Dendritic cell treated with granulocyte-macrophage colony-stimulating factor and Interleukin-4, amounts not matched to agents 40 ng/mL and 50 ng/mL, for 4 days (primary cell): ENCODE data around the gene DVL2.

Experiments used
- H3K27ac Mint-ChIP-seq: one replicate; pipeline ENCODE4 v1.8.0; 2022; ENCODE audit warnings: mild to moderate bottlenecking, mixed read lengths
- H3K27me3 Mint-ChIP-seq: one replicate; pipeline ENCODE4 v1.8.0; 2022; ENCODE audit warnings: mild to moderate bottlenecking, mixed read lengths
- H3K36me3 Mint-ChIP-seq: one replicate; pipeline ENCODE4 v1.8.0; 2022; ENCODE audit warnings: low read depth, mixed read lengths
- H3K4me1 Mint-ChIP-seq: one replicate; pipeline ENCODE4 v1.8.0; 2022; ENCODE audit warnings: low read depth, mixed read lengths
- H3K4me3 Mint-ChIP-seq: one replicate; pipeline ENCODE4 v1.8.0; 2022; ENCODE audit warnings: mild to moderate bottlenecking, moderate library complexity, mixed read lengths
- H3K9me3 Mint-ChIP-seq: one replicate; pipeline ENCODE4 v1.8.0; 2022; ENCODE audit warnings: mixed read lengths
- intact Hi-C: fragments of 100-400 bp; cut with micrococcal nuclease; formaldehyde crosslinking; loops from one replicate; pipeline ENCODE4 v1.15.0; 2022

DVL2 gene

DNA sequence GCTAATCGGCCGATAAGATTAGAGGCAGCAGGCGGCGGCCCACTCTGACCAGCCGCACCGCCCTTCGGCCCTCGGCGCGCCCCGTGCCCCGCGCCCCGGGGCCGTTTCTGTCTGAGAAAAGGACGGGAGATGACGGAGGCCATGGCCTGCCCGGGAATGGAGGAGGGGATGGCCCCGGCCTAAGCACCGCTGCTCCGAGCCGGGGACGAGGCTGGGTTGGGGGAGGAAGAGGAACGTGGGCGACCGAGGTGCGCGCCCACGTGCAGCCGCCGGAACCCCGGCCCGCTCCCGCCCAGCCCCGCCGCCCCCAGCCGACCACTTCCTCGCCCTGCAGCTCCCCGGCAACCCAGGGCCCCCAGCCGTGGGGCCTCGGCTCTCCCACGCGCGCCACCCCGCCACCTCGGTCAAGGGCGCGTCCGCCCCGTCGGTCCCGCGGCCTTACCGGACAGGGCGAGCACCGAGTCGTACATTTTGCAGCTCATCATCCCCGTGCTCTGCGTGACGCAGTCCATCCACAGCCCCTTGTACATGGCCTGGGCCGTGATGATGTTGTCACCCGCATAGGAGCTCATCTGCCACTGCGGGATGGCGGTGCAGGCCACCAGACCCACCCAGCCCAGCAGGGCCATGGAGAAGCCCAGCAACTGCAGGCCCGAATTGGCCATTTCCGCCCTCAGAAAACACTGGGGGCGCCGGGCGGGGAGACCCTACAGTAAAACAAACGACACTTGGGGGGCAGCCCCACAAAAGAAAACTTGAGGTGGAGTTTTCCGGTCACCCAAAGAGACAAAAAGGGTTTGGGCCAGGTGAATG is 27.3 kb upstream of the DVL2 start:
- Mint-ChIP-seq H3K27ac (peak overlapping the region; percentile 25), H3K36me3 (peaks cover 26% of the 10 kb centered on the region)

DNA sequence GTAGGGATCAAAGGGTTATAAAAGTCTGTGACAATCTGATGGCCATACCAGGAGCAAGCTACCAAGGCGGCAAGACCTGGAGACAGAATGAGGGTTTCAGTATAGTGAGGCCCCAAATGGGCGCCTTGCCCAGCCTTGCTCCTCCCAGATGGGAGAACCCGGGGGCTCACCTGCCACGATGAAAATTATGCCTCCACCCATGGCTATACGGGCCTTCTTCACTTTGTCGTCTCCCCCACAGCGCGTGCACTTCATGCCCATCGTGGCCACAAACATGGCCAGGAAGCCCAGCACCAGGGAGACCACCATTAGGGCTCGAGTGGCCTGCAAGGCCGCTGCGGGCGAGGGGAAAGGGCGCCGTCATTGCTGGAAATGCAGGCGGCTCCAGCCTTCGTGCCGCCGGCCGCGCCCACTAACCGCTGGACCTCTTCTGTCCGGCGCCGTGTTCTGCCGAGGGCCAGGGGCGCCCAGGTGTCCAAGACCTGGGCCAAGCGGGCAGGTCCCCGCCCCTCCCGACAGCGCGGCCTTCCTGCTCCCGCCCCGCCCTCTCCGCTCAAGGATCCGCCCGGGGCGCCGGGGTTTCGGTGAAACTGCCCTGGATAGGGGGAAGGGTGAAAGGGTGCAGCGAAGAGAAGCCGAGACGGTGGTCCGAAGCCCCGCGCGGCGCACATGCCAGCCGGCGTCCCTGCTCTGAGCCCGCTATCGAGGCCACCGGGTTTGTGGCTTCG is 26.5 kb upstream of the DVL2 start:
- H3K36me3 Mint-ChIP-seq = peaks cover 33% of the 10 kb centered on the region
- peak overlapping the region; percentile 25 for H3K27ac Mint-ChIP-seq
- peaks cover 43% of the 10 kb centered on the region for H3K4me1 Mint-ChIP-seq
- H3K9me3 Mint-ChIP-seq = no peaks in the 10 kb centered on the region
- intact Hi-C loops = no loop called here
- peaks cover 42% of the 10 kb centered on the region for H3K27me3 Mint-ChIP-seq
- H3K4me3 Mint-ChIP-seq = peak overlapping the region; percentile 63

More for the DNA sequence above, 27.3 kb upstream of the DVL2 start:
- peak overlapping the region; percentile 63 for H3K4me3 Mint-ChIP-seq
- H3K9me3 Mint-ChIP-seq = no peaks in the 10 kb centered on the region
- peaks cover 45% of the 10 kb centered on the region for H3K27me3 Mint-ChIP-seq
- peaks cover 50% of the 10 kb centered on the region for H3K4me1 Mint-ChIP-seq
- intact Hi-C loops = no loop called here

DNA sequence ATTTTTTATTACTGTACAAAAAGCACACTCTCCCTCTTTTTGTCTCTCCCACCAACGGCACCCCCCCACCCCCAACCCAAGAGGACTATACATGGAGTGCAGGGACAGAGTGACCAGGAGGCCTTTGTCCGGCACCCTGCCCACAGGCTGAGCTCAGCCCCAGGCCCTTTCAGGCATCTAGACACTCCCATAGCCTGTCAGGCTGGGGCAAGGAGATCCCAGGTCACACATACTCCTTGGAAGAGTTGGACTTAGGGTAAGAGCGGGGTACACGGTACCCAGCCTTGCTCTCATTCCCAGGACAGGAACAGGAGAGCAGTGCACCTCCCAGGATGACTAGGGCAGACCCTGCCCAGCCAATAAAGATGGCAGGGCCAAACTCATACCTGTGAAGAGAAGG is 25.8 kb upstream of the DVL2 start:
- Mint-ChIP-seq H3K36me3 (peaks cover 40% of the 10 kb centered on the region), H3K4me1 (peaks cover 43% of the 10 kb centered on the region), H3K4me3 (no peak overlapping the region), H3K27ac (no peak overlapping the region), H3K27me3 (peaks cover 39% of the 10 kb centered on the region), H3K9me3 (no peaks in the 10 kb centered on the region)
- intact Hi-C loops = no loop called here

- Mint-ChIP-seq H3K4me3 (no peak overlapping the region), H3K27ac (peak overlapping the region; percentile 51)
Observed at GRCh38 chr17:7259555-7259889, 25.2 kb upstream of the DVL2 start.

DNA sequence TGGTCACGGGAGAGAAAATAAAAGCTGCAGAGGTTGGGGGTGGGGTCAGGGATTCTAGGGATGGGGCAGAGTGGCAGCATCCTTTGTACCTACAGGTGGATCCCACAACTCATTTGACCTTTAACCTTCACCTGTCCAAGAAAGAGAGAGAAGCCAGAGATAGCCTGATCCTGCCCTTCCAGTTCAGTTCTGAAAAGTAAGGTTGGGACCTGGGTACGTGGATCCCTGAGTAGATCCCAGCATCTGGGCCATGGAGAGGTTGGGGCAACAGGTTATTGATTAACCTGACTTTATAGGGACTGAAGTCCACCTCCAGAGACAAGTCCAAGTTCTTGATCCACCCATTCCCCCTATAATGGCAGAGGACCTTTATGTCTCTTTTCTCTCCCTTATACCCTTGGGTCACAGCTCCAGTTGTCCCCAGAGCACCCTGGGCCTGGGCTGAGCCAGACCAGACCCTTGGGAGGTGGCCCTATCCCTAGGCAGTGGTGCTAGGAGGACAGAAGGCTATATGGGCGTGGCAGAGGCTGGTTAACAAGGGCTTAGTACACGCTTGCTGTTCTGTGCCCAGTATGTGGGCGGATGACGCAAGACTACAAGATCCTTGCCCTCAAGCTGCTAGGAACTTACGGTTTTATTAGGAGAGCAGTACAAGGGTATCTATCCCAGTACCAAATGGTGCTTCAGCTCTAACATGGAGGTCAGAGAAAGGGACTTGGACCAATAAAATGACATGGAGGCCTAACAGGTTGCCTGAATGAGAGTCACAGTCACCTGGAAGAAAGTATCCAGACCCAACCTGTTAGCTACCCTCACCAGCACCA is 24.6 kb upstream of the DVL2 start:
- Mint-ChIP-seq H3K36me3 (peaks cover 52% of the 10 kb centered on the region), H3K4me3 (no peak overlapping the region), H3K27me3 (peaks cover 27% of the 10 kb centered on the region), H3K27ac (peak overlapping the region; percentile 51), H3K4me1 (peaks cover 45% of the 10 kb centered on the region), H3K9me3 (no peaks in the 10 kb centered on the region)
- intact Hi-C loops = no loop called here

More at GRCh38 chr17:7259555-7259889, 25.2 kb upstream of the DVL2 start:
- no peaks in the 10 kb centered on the region for H3K9me3 Mint-ChIP-seq
- intact Hi-C loops = no loop called here
- peaks cover 46% of the 10 kb centered on the region for H3K36me3 Mint-ChIP-seq
- H3K27me3 Mint-ChIP-seq = peaks cover 33% of the 10 kb centered on the region
- peaks cover 47% of the 10 kb centered on the region for H3K4me1 Mint-ChIP-seq

DNA sequence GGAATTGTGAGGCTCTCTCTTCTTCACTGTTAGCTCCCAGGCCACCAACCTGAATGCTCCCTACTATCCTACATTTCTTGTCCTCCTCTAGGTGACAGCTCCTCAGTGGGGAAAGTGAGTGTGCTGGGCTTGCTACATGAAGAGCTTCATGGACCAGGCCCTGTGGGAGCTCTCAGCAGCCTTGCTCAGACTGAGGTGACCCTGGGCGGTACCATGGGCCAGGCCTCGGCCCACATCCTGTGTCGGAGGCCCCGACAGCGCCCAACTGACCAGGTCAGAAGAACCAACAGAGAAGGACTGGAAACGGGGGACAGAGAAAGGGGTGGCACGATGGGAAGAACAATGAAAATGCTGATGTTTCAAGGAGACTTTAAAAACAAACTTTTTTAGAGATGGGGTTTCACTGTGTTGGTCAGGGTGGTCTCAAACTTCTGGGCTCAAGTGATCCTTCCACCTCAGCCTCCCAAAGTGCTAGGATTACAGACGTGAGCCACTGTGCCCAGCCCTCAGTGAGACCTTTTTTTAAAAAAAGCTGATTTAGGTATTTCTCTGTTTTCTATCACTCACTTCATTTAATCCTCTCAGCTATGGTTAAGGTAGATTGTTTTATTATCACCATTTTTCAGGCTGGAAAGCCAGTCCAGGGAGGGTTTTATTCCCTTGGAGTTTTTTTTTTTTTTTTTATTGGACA is 22.6 kb upstream of the DVL2 start:
- Mint-ChIP-seq H3K27me3 (peaks cover 12% of the 10 kb centered on the region), H3K27ac (no peak overlapping the region), H3K4me1 (peaks cover 43% of the 10 kb centered on the region), H3K36me3 (peaks cover 72% of the 10 kb centered on the region), H3K4me3 (no peak overlapping the region), H3K9me3 (no peaks in the 10 kb centered on the region)
- intact Hi-C loops = no loop called here

GRCh38 chr17:7254511-7254910 is 20.2 kb upstream of the DVL2 start:
- intact Hi-C loops = loop anchor here (5.0 kb wide), 2 partner anchors 37 to 53 kb away; partner anchors contain the start of genes ACADVL, DLG4 and EIF5A
- H3K4me3 Mint-ChIP-seq = no peak overlapping the region
- peaks cover 87% of the 10 kb centered on the region for H3K36me3 Mint-ChIP-seq
- H3K27ac Mint-ChIP-seq = peak overlapping the region; percentile 61
- H3K4me1 Mint-ChIP-seq = peaks cover 49% of the 10 kb centered on the region
- H3K27me3 Mint-ChIP-seq = no peaks in the 10 kb centered on the region
- no peaks in the 10 kb centered on the region for H3K9me3 Mint-ChIP-seq

- Mint-ChIP-seq H3K36me3 (peaks cover 88% of the 10 kb centered on the region), H3K9me3 (no peaks in the 10 kb centered on the region), H3K4me1 (peaks cover 48% of the 10 kb centered on the region)
Observed at GRCh38 chr17:7253082-7253481, 18.8 kb upstream of the DVL2 start.

DNA sequence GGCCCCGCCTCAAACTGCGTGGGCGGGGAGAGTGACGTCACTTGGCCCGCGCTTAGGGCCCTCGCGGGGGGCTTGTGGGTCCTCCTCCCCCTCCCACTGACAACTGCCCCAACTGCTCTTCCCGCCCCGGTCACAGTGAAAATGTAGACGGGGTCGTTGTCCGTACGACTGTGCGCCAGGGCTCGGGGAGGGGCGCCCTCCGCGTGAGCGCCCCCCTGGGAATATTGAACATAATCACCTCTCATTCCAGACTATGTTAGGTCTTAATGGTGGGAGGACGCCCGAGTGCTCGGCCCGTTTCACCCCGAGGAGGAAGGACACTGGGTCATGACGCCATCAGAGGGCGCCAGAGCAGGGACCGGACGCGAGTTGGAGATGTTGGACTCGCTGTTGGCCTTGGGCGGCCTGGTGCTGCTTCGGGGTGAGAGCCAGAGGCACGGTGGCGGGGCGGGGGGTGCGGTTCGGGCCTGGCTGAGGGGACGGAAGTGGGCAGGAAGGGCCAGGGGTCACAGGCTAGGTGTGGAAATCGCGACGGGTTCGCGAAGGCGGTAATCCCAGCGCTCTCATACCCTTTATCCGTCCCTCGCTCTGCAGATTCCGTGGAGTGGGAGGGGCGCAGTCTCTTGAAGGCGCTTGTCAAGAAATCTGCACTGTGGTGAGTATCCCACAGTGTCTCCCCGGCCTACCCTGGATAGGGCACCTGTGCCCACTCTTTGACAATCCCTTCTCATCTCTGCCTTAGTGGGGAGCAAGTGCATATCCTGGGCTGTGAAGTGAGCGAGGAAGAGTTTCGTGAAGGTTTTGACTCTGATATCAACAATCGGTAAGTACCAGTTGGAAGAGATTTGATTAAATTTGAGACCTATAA is 18.1 kb upstream of the DVL2 start, which contains the start of gene ELP5:
Gene ELP5 (plus strand): TSS at position 40 of the 868 bp plus-strand sequence. CDS start 336 bp downstream, at position 376.
- Mint-ChIP-seq H3K36me3 (peaks cover 82% of the 10 kb centered on the region), H3K27ac (peak within 1 kb of the TSS; percentile 100)

More at GRCh38 chr17:7253082-7253481, 18.8 kb upstream of the DVL2 start:
- intact Hi-C loops = loop anchor here (5.0 kb wide), 2 partner anchors 36 to 54 kb away; partner anchors contain the start of genes ACADVL, DLG4 and EIF5A
- peak overlapping the region; percentile 96 for H3K4me3 Mint-ChIP-seq
- no peaks in the 10 kb centered on the region for H3K27me3 Mint-ChIP-seq
- peak overlapping the region; percentile 100 for H3K27ac Mint-ChIP-seq

GRCh38 chr17:7251661-7252175 is 17.4 kb upstream of the DVL2 start, which contains the start of gene CTDNEP1:
Gene CTDNEP1 (minus strand): TSS chr17:7251734. CDS start chr17:7251296, 438 bp downstream.
- Mint-ChIP-seq H3K27ac (peak within 1 kb of the TSS; percentile 100), H3K9me3 (no peaks in the 10 kb centered on the region), H3K4me1 (peaks cover 50% of the 10 kb centered on the region), H3K27me3 (no peaks in the 10 kb centered on the region), H3K4me3 (peak within 1 kb of the TSS; percentile 96), H3K36me3 (peaks cover 82% of the 10 kb centered on the region)
- intact Hi-C loops = loop anchor here (1.0 to 5.0 kb wide), 5 partner anchors 9 to 56 kb away; partner anchors contain the start of genes ACADVL, DLG4, EIF5A and GABARAP

More for the DNA sequence above, 18.1 kb upstream of the DVL2 start, which contains the start of gene ELP5:
- Mint-ChIP-seq H3K9me3 (no peaks in the 10 kb centered on the region), H3K4me3 (peak within 1 kb of the TSS; percentile 96), H3K27me3 (no peaks in the 10 kb centered on the region), H3K4me1 (peaks cover 46% of the 10 kb centered on the region)
- intact Hi-C loops = loop anchor here (1.0 to 5.0 kb wide), 5 partner anchors 10 to 55 kb away; partner anchors contain the start of genes ACADVL, DLG4, EIF5A and GABARAP

- Mint-ChIP-seq H3K27me3 (no peaks in the 10 kb centered on the region), H3K4me1 (peaks cover 58% of the 10 kb centered on the region), H3K4me3 (peak overlapping the region; percentile 96), H3K36me3 (peaks cover 82% of the 10 kb centered on the region), H3K9me3 (no peaks in the 10 kb centered on the region), H3K27ac (peak overlapping the region; percentile 100)
- intact Hi-C loops = loop anchor here (5.0 kb wide), 2 partner anchors 34 to 56 kb away; partner anchors contain the start of genes ACADVL, DLG4 and EIF5A
Observed at GRCh38 chr17:7250695-7251627, 16.6 kb upstream of the DVL2 start.
